Astrocyte (in vitro differentiated cells and primary cell): ENCODE results near the gene PIGZ. TPM values are rescaled to one million over a fixed set of nuclear protein-coding genes. Genes with fewer than 3 reads are reported as not detected.
A peak's percentile ranks its signal among the peaks of the same experiment; 100 is the strongest.

Source experiments
- DNase-seq: peaks from one replicate; pipeline ENCODE4 v3.0.0-alpha.2; 2010; ENCODE audit warnings: low read depth
- FAIRE-seq: peaks from 2 replicates; lab custom pipeline; 2011; peaks lifted over from hg19 to GRCh38; lab: Jason Lieb, UNC
- H2AFZ ChIP-seq: 2 replicates; pipeline ENCODE4 v1.6.0; 2012; ENCODE audit warnings: low read depth, low read length, inconsistent platforms
- H3K27ac ChIP-seq: 2 replicates; pipeline ENCODE4 v1.5.1; 2011; ENCODE audit warnings: low read depth, low read length, inconsistent platforms
- H3K27me3 ChIP-seq: 2 replicates; pipeline ENCODE4 v1.6.0; 2011; ENCODE audit warnings: low read length, inconsistent platforms; ENCODE audit not compliant: insufficient read depth
- H3K36me3 ChIP-seq: 2 replicates; pipeline ENCODE4 v1.5.1; 2011; ENCODE audit warnings: low read length, inconsistent platforms; ENCODE audit not compliant: insufficient read depth
- H3K4me1 ChIP-seq: 2 replicates; pipeline ENCODE4 v1.5.1; 2011; ENCODE audit warnings: low read length, inconsistent platforms; ENCODE audit not compliant: insufficient read depth
- H3K4me2 ChIP-seq: 2 replicates; pipeline ENCODE4 v1.6.0; 2012; ENCODE audit warnings: low read length, inconsistent platforms
- H3K4me3 ChIP-seq: 2 replicates; pipeline ENCODE4 v1.5.1; 2011; ENCODE audit warnings: low read depth, mild to moderate bottlenecking, low read length, inconsistent platforms; ENCODE audit not compliant: insufficient read depth
- H3K79me2 ChIP-seq: 2 replicates; pipeline ENCODE4 v1.6.0; 2012; ENCODE audit warnings: mild to moderate bottlenecking, low read length, inconsistent platforms; ENCODE audit not compliant: insufficient read depth
- H3K9ac ChIP-seq: 2 replicates; pipeline ENCODE4 v1.6.0; 2012; ENCODE audit warnings: mild to moderate bottlenecking, low read length, inconsistent platforms
- H3K9me3 ChIP-seq: 2 replicates; pipeline ENCODE4 v1.5.1; 2012; ENCODE audit warnings: low read depth, mild to moderate bottlenecking, low read length, inconsistent platforms; ENCODE audit not compliant: insufficient read depth
- H4K20me1 ChIP-seq: 2 replicates; pipeline ENCODE4 v1.6.0; 2012; ENCODE audit warnings: low read length, inconsistent platforms; ENCODE audit not compliant: insufficient read depth
- H3K27ac Mint-ChIP-seq: one replicate; pipeline ENCODE4 v1.8.0; 2021; ENCODE audit warnings: mild to moderate bottlenecking, mixed read lengths; ENCODE audit not compliant: unreplicated experiment
- H3K27me3 Mint-ChIP-seq: one replicate; pipeline ENCODE4 v1.8.0; 2021; ENCODE audit warnings: low read depth, mixed read lengths; ENCODE audit not compliant: unreplicated experiment
- H3K36me3 Mint-ChIP-seq: one replicate; pipeline ENCODE4 v1.8.0; 2021; ENCODE audit warnings: low read depth, mixed read lengths; ENCODE audit not compliant: unreplicated experiment
- H3K4me1 Mint-ChIP-seq: one replicate; pipeline ENCODE4 v1.8.0; 2021; ENCODE audit warnings: low read depth, mixed read lengths; ENCODE audit not compliant: unreplicated experiment
- H3K4me3 Mint-ChIP-seq: one replicate; pipeline ENCODE4 v1.8.0; 2021; ENCODE audit warnings: mild to moderate bottlenecking, moderate library complexity, mixed read lengths; ENCODE audit not compliant: unreplicated experiment
- H3K9me3 Mint-ChIP-seq: one replicate; pipeline ENCODE4 v1.8.0; 2021; ENCODE audit warnings: mild to moderate bottlenecking, mixed read lengths; ENCODE audit not compliant: unreplicated experiment
- CTCF ChIP-seq: IDR thresholded peaks from 2 replicates; pipeline ENCODE4 v1.5.1; 2011; ENCODE audit warnings: low read depth, mild to moderate bottlenecking, inconsistent platforms, low read length, moderate library complexity; ENCODE audit not compliant: insufficient read depth
- EZH2 ChIP-seq: IDR thresholded peaks from 2 replicates; pipeline ENCODE4 v1.6.1; 2012; ENCODE audit warnings: mild to moderate bottlenecking, low read length, inconsistent platforms; ENCODE audit not compliant: insufficient read depth
- total RNA-seq: library from RNA; stranded (reverse); gene quantifications from 2 replicates; pipeline ENCODE4 v1.2.1, GENCODE V29; 2021

PIGZ gene
- total RNA-seq, 1 donor from 2014 or later: 0.54 TPM

GRCh38 chr3:196969134-196969659 is 564 bp upstream of the PIGZ start:
- Histone ChIP-seq H3K27ac (no peak overlapping the region), H2AFZ (peak overlapping the region; percentile 85), H3K4me2 (peak overlapping the region; percentile 83), H3K36me3 (no peaks in the 10 kb centered on the region), H3K9ac (peak overlapping the region; percentile 52), H4K20me1 (no peaks in the 10 kb centered on the region), H3K9me3 (peaks cover 4% of the 10 kb centered on the region), H3K27me3 (peaks cover 31% of the 10 kb centered on the region), H3K4me1 (peaks cover 9% of the 10 kb centered on the region), H3K79me2 (no peaks in the 10 kb centered on the region), H3K4me3 (peak overlapping the region; percentile 58)
- peaks cover 52% of the 10 kb centered on the region for H3K27me3 Mint-ChIP-seq
- H3K4me3 Mint-ChIP-seq: peak overlapping the region; percentile 45
- DNase-seq (no peak), FAIRE-seq (no peak)
- no peak overlapping the region for H3K27ac Mint-ChIP-seq
- no peaks in the 10 kb centered on the region for H3K4me1 Mint-ChIP-seq
- H3K9me3 Mint-ChIP-seq: no peaks in the 10 kb centered on the region
- TF ChIP-seq CTCF: no peak
- TF ChIP-seq EZH2: no peak
- H3K36me3 Mint-ChIP-seq: peaks cover 6% of the 10 kb centered on the region

- Histone ChIP-seq H3K9ac (no peak overlapping the region), H3K4me1 (peaks cover 9% of the 10 kb centered on the region), H3K27me3 (peaks cover 31% of the 10 kb centered on the region), H3K9me3 (peaks cover 4% of the 10 kb centered on the region), H4K20me1 (no peaks in the 10 kb centered on the region), H3K79me2 (no peaks in the 10 kb centered on the region), H3K4me2 (peak overlapping the region; percentile 83), H3K36me3 (no peaks in the 10 kb centered on the region), H3K4me3 (peak overlapping the region; percentile 58), H3K27ac (no peak overlapping the region), H2AFZ (peak overlapping the region; percentile 66)
- FAIRE-seq (no peak), DNase-seq (no peak)
- no peak for TF ChIP-seq EZH2
- TF ChIP-seq CTCF: no peak
- Mint-ChIP-seq H3K9me3 (peaks cover 2% of the 10 kb centered on the region), H3K4me3 (peak overlapping the region; percentile 60), H3K27ac (no peak overlapping the region), H3K4me1 (no peaks in the 10 kb centered on the region), H3K27me3 (peaks cover 57% of the 10 kb centered on the region), H3K36me3 (peaks cover 6% of the 10 kb centered on the region)
Observed at GRCh38 chr3:196967412-196968232, 1.0 kb downstream of the PIGZ start.
